Activated naive CD8-positive, alpha-beta T cell treated with anti-CD3 and anti-CD28 coated beads for 36 hours (primary cell): ENCODE measurements around the gene PSEN2. TPM values are rescaled to one million over a fixed set of nuclear protein-coding genes. Genes with fewer than 3 reads are reported as not detected.
"Not testable (repeated sequence)": the region's sequence is repeated elsewhere in the genome, so short reads cannot be mapped to it uniquely, and the experiment has no call there.

Source experiments
- DNase-seq: peaks from one replicate; pipeline ENCODE4 v3.0.0; 2021
- H3K27ac Mint-ChIP-seq: one replicate; pipeline ENCODE4 v1.8.0; 2022; ENCODE audit warnings: mild to moderate bottlenecking, moderate library complexity, mixed read lengths
- H3K27me3 Mint-ChIP-seq: one replicate; pipeline ENCODE4 v1.8.0; 2022; ENCODE audit warnings: mild to moderate bottlenecking, mixed read lengths
- H3K36me3 Mint-ChIP-seq: one replicate; pipeline ENCODE4 v1.8.0; 2021; ENCODE audit warnings: mild to moderate bottlenecking, mixed read lengths
- H3K4me1 Mint-ChIP-seq: one replicate; pipeline ENCODE4 v1.8.0; 2021; ENCODE audit warnings: mixed read lengths
- H3K4me3 Mint-ChIP-seq: one replicate; pipeline ENCODE4 v1.8.0; 2022; ENCODE audit warnings: mild to moderate bottlenecking, moderate library complexity, mixed read lengths
- H3K9me3 Mint-ChIP-seq: one replicate; pipeline ENCODE4 v1.8.0; 2022; ENCODE audit warnings: mixed read lengths
- total RNA-seq, 2 experiments: library from RNA; stranded (reverse); gene quantifications; one replicate each; pipeline ENCODE4 v1.2.3, GENCODE V29; 2021

The PSEN2 gene
- total RNA-seq, 2 experiments from 2014 or later, result 3.9 to 4.6 TPM

GRCh38 chr1:226837966-226838365 is 32.5 kb upstream of the PSEN2 start:
- H3K27ac Mint-ChIP-seq, DNase-seq, H3K27me3 Mint-ChIP-seq, H3K4me1 Mint-ChIP-seq, H3K36me3 Mint-ChIP-seq, H3K9me3 Mint-ChIP-seq, H3K4me3 Mint-ChIP-seq: not testable (repeated sequence)

DNA sequence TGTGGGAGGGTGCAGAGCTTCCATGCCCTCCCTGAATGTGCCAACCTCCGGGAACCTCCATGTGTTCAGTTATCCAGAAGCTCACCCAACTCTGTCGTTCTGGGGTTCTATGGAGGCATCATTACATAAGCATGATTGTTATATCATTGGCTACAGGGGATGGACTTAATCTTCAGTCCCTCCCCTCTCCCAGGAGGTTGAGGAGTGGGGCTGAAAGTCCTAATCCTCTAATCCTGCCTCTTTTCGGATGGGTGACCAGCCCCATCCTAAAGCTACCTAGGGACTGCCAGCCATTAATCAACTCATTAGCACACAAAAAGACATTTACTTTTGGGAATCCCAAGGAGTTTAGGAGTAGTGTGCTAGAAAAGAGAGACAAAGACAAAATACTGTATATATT is 32.0 kb upstream of the PSEN2 start:
- Mint-ChIP-seq H3K4me3 (no peak overlapping the region), H3K27ac (no peak overlapping the region), H3K9me3 (peaks cover 10% of the 10 kb centered on the region), H3K27me3 (no peaks in the 10 kb centered on the region), H3K36me3 (peaks cover 6% of the 10 kb centered on the region), H3K4me1 (no peaks in the 10 kb centered on the region)
- DNase-seq, result no peak

- no peaks in the 10 kb centered on the region for H3K27me3 Mint-ChIP-seq
- H3K27ac Mint-ChIP-seq, result no peak overlapping the region
- H3K36me3 Mint-ChIP-seq, result no peaks in the 10 kb centered on the region
- H3K4me3 Mint-ChIP-seq, result no peak overlapping the region
- no peaks in the 10 kb centered on the region for H3K4me1 Mint-ChIP-seq
- no peaks in the 10 kb centered on the region for H3K9me3 Mint-ChIP-seq
- no peak for DNase-seq
Measured at GRCh38 chr1:226845624-226846023, 24.8 kb upstream of the PSEN2 start.

GRCh38 chr1:226846786-226847185 is 23.6 kb upstream of the PSEN2 start:
- H3K4me1 Mint-ChIP-seq, result no peaks in the 10 kb centered on the region
- no peaks in the 10 kb centered on the region for H3K36me3 Mint-ChIP-seq
- DNase-seq, result no peak
- no peak overlapping the region for H3K4me3 Mint-ChIP-seq
- no peaks in the 10 kb centered on the region for H3K27me3 Mint-ChIP-seq
- no peak overlapping the region for H3K27ac Mint-ChIP-seq
- no peaks in the 10 kb centered on the region for H3K9me3 Mint-ChIP-seq

DNA sequence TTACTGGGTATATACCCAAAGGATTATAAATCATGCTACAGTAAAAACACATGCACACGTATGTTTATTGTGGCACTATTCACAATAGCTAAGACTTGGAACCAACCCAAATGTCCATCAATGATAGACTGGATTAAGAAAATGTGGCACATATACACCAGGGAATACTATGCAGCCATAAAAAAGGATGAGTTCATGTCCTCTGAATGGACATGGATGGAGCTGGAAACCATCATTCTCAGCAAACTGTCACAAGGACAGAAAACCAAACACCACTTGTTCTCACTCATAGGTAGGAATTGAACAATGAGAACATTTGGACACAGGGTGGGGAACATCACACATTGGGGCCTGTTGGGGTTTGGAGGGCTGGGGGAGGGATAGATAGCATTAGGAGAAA is 15.9 kb upstream of the PSEN2 start:
- not testable (repeated sequence) for H3K27me3 Mint-ChIP-seq, DNase-seq, H3K4me3 Mint-ChIP-seq, H3K4me1 Mint-ChIP-seq, H3K36me3 Mint-ChIP-seq, H3K9me3 Mint-ChIP-seq, H3K27ac Mint-ChIP-seq

DNA sequence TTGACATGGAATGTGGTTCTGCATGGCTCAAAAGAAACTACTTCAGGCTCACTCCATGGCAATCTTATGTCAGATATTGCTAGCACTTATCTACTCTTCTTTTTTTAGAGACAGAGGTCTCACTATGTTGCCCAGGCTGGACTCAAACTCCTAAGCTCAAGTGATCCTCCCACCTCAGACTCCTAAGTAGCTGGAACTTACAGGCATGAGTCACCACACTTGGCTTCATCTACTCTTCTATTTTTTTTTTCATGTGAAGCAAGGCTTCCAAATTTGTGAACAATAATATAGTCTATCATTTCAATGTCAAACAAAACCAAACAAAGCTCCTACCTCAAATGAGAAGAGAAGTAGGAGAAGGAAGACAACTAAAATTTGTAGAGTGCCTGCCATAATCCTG is 7.5 kb upstream of the PSEN2 start:
- Mint-ChIP-seq H3K27ac (no peak overlapping the region), H3K27me3 (peaks cover 11% of the 10 kb centered on the region), H3K36me3 (no peaks in the 10 kb centered on the region), H3K4me3 (no peak overlapping the region), H3K9me3 (no peaks in the 10 kb centered on the region), H3K4me1 (peaks cover 10% of the 10 kb centered on the region)
- no peak for DNase-seq

DNA sequence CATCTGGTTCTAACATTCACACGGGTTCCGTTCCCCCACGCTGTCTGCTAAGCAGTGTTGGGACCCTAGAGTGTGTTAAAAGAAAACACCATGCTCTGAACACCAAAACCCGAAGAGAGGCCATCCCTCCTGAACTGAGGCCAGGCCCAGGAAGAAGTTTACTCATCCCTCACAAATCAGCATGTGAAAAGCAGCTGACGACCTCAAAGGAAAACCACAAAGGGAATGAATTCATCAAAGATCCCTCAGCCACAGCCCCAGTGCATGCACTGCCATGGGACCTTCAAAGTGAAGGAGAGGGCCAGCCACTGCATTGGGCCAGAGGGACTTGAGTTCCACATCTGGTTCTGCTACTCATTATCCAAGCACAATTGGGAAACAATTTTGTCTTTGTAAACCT is 7.0 kb upstream of the PSEN2 start:
- no peak overlapping the region for H3K27ac Mint-ChIP-seq

GRCh38 chr1:226864311-226864710 is 6.1 kb upstream of the PSEN2 start:
- Mint-ChIP-seq H3K27ac (no peak overlapping the region), H3K9me3 (no peaks in the 10 kb centered on the region), H3K4me3 (no peak overlapping the region), H3K4me1 (peaks cover 10% of the 10 kb centered on the region), H3K36me3 (no peaks in the 10 kb centered on the region), H3K27me3 (peaks cover 16% of the 10 kb centered on the region)
- no peak for DNase-seq

More for the DNA sequence above, 7.0 kb upstream of the PSEN2 start:
- Mint-ChIP-seq H3K9me3 (no peaks in the 10 kb centered on the region), H3K4me1 (peaks cover 10% of the 10 kb centered on the region), H3K4me3 (no peak overlapping the region), H3K36me3 (no peaks in the 10 kb centered on the region), H3K27me3 (peaks cover 13% of the 10 kb centered on the region)
- DNase-seq, result no peak

DNA sequence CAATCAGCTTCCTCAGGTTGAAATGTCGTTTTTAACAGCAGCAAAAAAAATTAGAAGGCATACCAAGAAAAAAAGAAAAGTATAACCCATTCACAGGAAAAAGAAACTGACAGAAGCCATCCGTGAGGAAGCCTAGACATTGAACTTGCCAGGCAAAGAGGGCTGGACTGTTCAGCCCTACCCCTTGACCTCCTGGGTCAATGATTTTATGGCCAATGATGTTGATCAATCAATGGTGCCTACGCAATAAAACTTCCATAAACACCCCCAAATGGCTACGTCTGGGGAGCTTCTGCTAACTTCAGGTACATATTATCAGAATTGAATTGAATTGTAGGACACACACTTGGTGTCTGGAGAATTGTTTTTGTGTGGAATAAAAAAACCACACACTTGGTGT is 4.8 kb upstream of the PSEN2 start:
- H3K9me3 Mint-ChIP-seq, result no peaks in the 10 kb centered on the region
- peaks cover 12% of the 10 kb centered on the region for H3K4me1 Mint-ChIP-seq
- no peak for DNase-seq
- H3K36me3 Mint-ChIP-seq, result no peaks in the 10 kb centered on the region
- H3K4me3 Mint-ChIP-seq, result no peak overlapping the region
- peaks cover 16% of the 10 kb centered on the region for H3K27me3 Mint-ChIP-seq
- no peak overlapping the region for H3K27ac Mint-ChIP-seq

DNA sequence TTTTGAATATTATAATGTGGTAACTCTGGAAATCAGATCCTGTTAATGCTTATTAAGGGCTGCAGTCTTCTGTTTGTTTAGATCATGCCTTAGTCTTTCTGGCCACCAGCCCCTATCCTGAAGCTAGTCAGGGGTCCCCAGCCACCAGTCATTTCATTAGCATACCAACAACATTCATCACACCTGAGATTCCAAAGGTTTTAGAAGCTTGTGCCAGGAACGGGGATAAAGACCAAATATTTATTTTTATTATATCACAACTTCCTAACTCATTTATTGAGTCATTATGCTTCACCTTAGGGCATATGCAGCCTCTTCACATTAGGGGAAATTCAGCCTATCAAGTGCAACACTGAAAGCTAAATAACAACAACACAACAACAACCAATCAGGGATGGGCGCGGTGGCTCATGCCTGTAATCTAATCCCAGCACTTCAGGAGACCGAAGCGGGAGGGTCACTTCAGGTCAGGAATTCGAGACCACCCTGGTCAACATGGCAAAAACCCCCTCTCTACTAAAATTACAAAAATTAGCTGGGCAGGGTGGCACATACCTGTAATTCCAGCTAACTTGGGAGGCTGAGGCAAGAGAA is 2.9 kb upstream of the PSEN2 start:
- DNase-seq, result no peak
- no peaks in the 10 kb centered on the region for H3K9me3 Mint-ChIP-seq
- no peak overlapping the region for H3K4me3 Mint-ChIP-seq

GRCh38 chr1:226868726-226869125 is 1.7 kb upstream of the PSEN2 start:
- no peak overlapping the region for H3K4me3 Mint-ChIP-seq
- H3K27me3 Mint-ChIP-seq, result peaks cover 21% of the 10 kb centered on the region
- no peaks in the 10 kb centered on the region for H3K9me3 Mint-ChIP-seq
- H3K4me1 Mint-ChIP-seq, result peaks cover 6% of the 10 kb centered on the region
- DNase-seq, result no peak
- H3K36me3 Mint-ChIP-seq, result no peaks in the 10 kb centered on the region
- H3K27ac Mint-ChIP-seq, result no peak overlapping the region

More for the DNA sequence above, 2.9 kb upstream of the PSEN2 start:
- Mint-ChIP-seq H3K27me3 (peaks cover 21% of the 10 kb centered on the region), H3K4me1 (peaks cover 16% of the 10 kb centered on the region), H3K27ac (no peak overlapping the region), H3K36me3 (no peaks in the 10 kb centered on the region)

DNA sequence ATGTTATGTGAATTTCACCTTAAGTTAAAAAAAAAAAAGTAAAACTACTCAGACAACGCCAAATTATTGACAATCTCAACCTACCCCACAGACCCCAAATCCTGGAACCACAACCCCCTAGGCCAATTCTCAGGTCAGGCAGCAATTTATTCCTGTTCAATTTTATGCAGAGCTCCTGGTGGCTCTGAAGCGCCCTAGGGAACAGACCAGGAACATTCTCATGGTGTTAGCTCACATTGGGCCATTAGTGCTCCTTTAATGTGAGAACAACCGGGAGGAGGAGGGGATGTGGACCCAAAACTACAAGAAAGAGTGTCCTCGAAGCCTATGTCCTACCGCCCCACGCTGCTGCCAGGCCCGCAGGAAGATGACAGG is 403 bp upstream of the PSEN2 start:
- H3K27me3 Mint-ChIP-seq, result peaks cover 21% of the 10 kb centered on the region
- DNase-seq, result no peak
- H3K36me3 Mint-ChIP-seq, result no peaks in the 10 kb centered on the region
- no peak overlapping the region for H3K27ac Mint-ChIP-seq
- H3K4me3 Mint-ChIP-seq, result peak overlapping the region; percentile 78
- H3K4me1 Mint-ChIP-seq, result peaks cover 6% of the 10 kb centered on the region
- H3K9me3 Mint-ChIP-seq, result no peaks in the 10 kb centered on the region

DNA sequence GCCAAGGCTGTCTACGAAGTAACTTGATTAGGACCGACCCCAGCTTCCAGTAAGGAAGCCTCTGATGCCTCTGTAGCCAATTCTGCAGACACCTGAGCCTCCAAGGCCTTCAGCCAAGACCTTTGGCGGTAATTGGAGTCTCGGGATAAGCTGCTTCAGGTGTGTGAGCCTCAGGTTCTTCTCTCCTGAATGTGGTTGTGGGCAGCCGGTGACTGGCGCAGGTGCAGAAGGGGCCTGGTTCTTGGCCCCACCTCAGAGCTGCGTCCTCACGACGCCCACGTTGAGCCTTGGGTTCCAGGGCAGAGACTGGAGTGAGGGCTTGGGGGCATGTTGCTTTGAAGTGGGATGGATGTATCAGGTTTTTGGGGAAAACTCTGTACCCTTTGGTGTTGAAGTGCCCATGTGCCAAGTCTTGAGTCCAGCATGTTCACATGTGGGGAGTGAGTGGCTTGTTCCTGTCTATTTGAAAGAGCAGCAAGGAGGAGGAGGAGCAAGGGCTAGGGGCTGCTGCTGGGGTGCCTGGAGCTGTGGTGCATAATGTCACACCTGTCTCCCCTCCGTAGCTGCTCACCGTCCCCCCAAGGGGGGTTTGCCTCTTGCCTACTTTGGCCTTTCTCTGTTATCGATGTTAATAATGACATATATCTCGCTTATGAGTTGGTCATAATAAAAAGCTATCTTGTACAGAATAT is 1.4 kb downstream of the PSEN2 start:
- H3K4me3 Mint-ChIP-seq, result peak overlapping the region; percentile 73
- peaks cover 17% of the 10 kb centered on the region for H3K27me3 Mint-ChIP-seq
- peaks cover 6% of the 10 kb centered on the region for H3K4me1 Mint-ChIP-seq
- H3K27ac Mint-ChIP-seq, result no peak overlapping the region
- no peak for DNase-seq
- no peaks in the 10 kb centered on the region for H3K9me3 Mint-ChIP-seq
- no peaks in the 10 kb centered on the region for H3K36me3 Mint-ChIP-seq

DNA sequence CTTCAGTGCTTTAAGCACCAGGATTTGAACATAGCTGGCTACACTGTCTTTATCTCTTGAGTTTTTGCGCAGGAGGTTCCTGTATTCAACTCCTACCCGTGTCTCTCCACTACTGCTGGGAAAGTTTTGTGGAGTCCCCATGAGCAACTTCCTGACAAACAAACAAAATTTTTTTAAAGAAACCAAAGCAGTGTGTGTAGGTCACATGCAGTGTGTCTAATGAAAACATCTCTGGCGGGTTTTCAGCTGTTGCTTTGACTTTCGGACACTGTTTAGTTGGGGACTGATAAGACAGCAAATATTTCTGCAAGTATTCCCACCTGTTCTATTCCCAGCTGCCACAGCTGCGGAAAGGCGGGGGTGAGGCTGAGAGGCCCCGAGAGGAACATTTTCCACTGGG is 2.0 kb downstream of the PSEN2 start:
- no peaks in the 10 kb centered on the region for H3K9me3 Mint-ChIP-seq
- H3K4me3 Mint-ChIP-seq, result no peak overlapping the region
- H3K36me3 Mint-ChIP-seq, result no peaks in the 10 kb centered on the region
- peaks cover 15% of the 10 kb centered on the region for H3K27me3 Mint-ChIP-seq
- peaks cover 6% of the 10 kb centered on the region for H3K4me1 Mint-ChIP-seq
- H3K27ac Mint-ChIP-seq, result no peak overlapping the region
- DNase-seq, result no peak

- DNase-seq, result no peak
- peaks cover 6% of the 10 kb centered on the region for H3K4me1 Mint-ChIP-seq
- H3K36me3 Mint-ChIP-seq, result no peaks in the 10 kb centered on the region
- H3K9me3 Mint-ChIP-seq, result no peaks in the 10 kb centered on the region
- H3K27me3 Mint-ChIP-seq, result peaks cover 5% of the 10 kb centered on the region
- no peak overlapping the region for H3K27ac Mint-ChIP-seq
- no peak overlapping the region for H3K4me3 Mint-ChIP-seq
Measured at GRCh38 chr1:226873771-226874578, 3.6 kb downstream of the PSEN2 start.
